Small intestine (tissue), 16 donors: ENCODE results near the gene RSPH1. TPM values are rescaled to one million over a fixed set of nuclear protein-coding genes. Genes with fewer than 3 reads are reported as not detected.

Experiments used
- DNase-seq, 2 donors: peaks; one replicate each; pipeline versions ENCODE4 v3.0.0 to v3.0.0-alpha.2; 2013
- FAIRE-seq: peaks from 2 replicates; lab custom pipeline; 2012; peaks lifted over from hg19 to GRCh38; lab: Jason Lieb, UNC
- H3K27ac ChIP-seq, 3 donors: one replicate each; pipeline ENCODE4 v1.5.1; 2013; ENCODE audit warnings: low read length in 2 of 3, mild to moderate bottlenecking in 2 of 3, control low read depth in 1 of 3, inconsistent platforms in 1 of 3, low read depth in 1 of 3, moderate library complexity in 1 of 3
- H3K27me3 ChIP-seq, 3 donors: one replicate each; pipeline ENCODE4 v1.6.1; 2013; ENCODE audit warnings: low read length in 3 of 3, inconsistent platforms in 1 of 3; ENCODE audit not compliant: control insufficient read depth in 3 of 3, insufficient read depth in 3 of 3
- H3K36me3 ChIP-seq, 3 donors: one replicate each; pipeline ENCODE4 v1.6.1; 2013; ENCODE audit warnings: low read length in 3 of 3, inconsistent platforms in 1 of 3, low read depth in 1 of 3, mild to moderate bottlenecking in 1 of 3, moderate library complexity in 1 of 3; ENCODE audit not compliant: control insufficient read depth in 3 of 3, insufficient read depth in 2 of 3
- H3K4me1 ChIP-seq, 3 donors: one replicate each; pipeline ENCODE4 v1.6.1; 2013; ENCODE audit warnings: low read length in 2 of 3, inconsistent platforms in 1 of 3, low read depth in 1 of 3, mild to moderate bottlenecking in 1 of 3, moderate library complexity in 1 of 3; ENCODE audit not compliant: control insufficient read depth in 3 of 3, insufficient read depth in 2 of 3
- H3K4me3 ChIP-seq, 3 donors: one replicate each; pipeline ENCODE4 v1.5.1; 2013; ENCODE audit warnings: low read length in 3 of 3, control low read depth in 1 of 3, inconsistent platforms in 1 of 3, low read depth in 1 of 3, mild to moderate bottlenecking in 1 of 3, moderate library complexity in 1 of 3
- H3K9me3 ChIP-seq, 2 donors: one replicate each; pipeline ENCODE4 v1.6.1; 2013; ENCODE audit warnings: low read depth in 1 of 2, low read length in 1 of 2; ENCODE audit not compliant: control insufficient read depth in 2 of 2, insufficient read depth in 1 of 2
- WGBS, 3 donors: extraction: QIAGEN DNeasy Blood & Tissue Kit; methylation state at CpG; one replicate each; pipeline ENCODE4 v1.1.7; 2013; 5-methylcytosine and 5-hydroxymethylcytosine counted together
- long read RNA-seq, 10 donors: transcript quantifications; one replicate each; lab custom pipeline, GENCODE V29; 2026
- polyA plus RNA-seq, 4 donors: library from polyadenylated mRNA; stranded (reverse) in 3 of 4; unstranded in 1 of 4; fragments of 200-250 nt in 3 of 4; fragments of 120-200 nt in 1 of 4; gene quantifications; one replicate each; pipeline versions ENCODE4 v1.2.1 to v1.2.3, GENCODE V29; 2013
- donor health status: healthy with polysubstance abuse.
- donor health status: control.
- donor health status: control.
- donor health status: Bipolar disorder and iron deficiency.
- donor health status: healthy.

The RSPH1 gene
- polyA plus RNA-seq: 10 to 100 TPM in 2 of 4 donors, 1 to 10 TPM in 2; 3.8 to 14.1 (median 7.8) TPM
- long read RNA-seq, donor 1, partial matches to known transcripts: 0 of 1 reads
- long read RNA-seq, donor 1, other reads (novel, unspliced or antisense): 0 of 1 reads
- long read RNA-seq, donor 2: 0 reads
- long read RNA-seq, donor 3: 0 reads
- long read RNA-seq, donor 4: 0 reads
- long read RNA-seq, donor 5: 0 reads
- long read RNA-seq, donor 6, partial matches to known transcripts: 0 of 2 reads
- long read RNA-seq, donor 6, other reads (novel, unspliced or antisense): 0 of 2 reads
- long read RNA-seq, donor 7: 0 reads
- long read RNA-seq, donor 8: 0 reads
- long read RNA-seq, donor 9, partial matches to known transcripts: 0 of 1 reads
- long read RNA-seq, donor 9, other reads (novel, unspliced or antisense): 0 of 1 reads
- long read RNA-seq, donor 10, partial matches to known transcripts: 0 of 1 reads
- long read RNA-seq, donor 10, other reads (novel, unspliced or antisense): 0 of 1 reads

- 0 to 1% (median 0%) methylated on average over 57 to 58 of the region's 58 CpGs for WGBS, 3 donors
- FAIRE-seq (no peak), DNase-seq (peak; percentile 100)
- H3K27ac ChIP-seq: peak within 1 kb of the TSS; percentile 80 to 91 (median 88)
- no peaks in the 10 kb centered on the region for H3K36me3 ChIP-seq
- no peaks in the 10 kb centered on the region for H3K27me3 ChIP-seq
- peaks cover 2 to 45% (median 8%) of the 10 kb centered on the region in 3 donors for H3K4me1 ChIP-seq
- peak within 1 kb of the TSS; percentile 33 to 71 (median 64) for H3K4me3 ChIP-seq
- H3K9me3 ChIP-seq: no peaks in the 10 kb centered on the region
Observed at GRCh38 chr21:42496120-42496838, at the start of gene RSPH1. Gene RSPH1 (minus strand): TSS chr21:42496224. CDS start chr21:42496186, 38 bp downstream.

- Histone ChIP-seq H3K4me3 (no peak overlapping the region), H3K36me3 (peaks cover 11 to 87% (median 34%) of the 10 kb centered on the region in 3 donors), H3K27me3 (no peaks in the 10 kb centered on the region), H3K9me3 (no peaks in the 10 kb centered on the region), H3K27ac (no peak overlapping the region), H3K4me1 (peaks cover 0 to 13% (median 0%) of the 10 kb centered on the region in 3 donors)
- FAIRE-seq (no peak), DNase-seq (no peak)
- 69 to 85% (median 84%) methylated on average over 8 of the region's 8 CpGs for WGBS, 3 donors
Observed at GRCh38 chr21:42545745-42546144, 49.7 kb upstream of the RSPH1 start.

DNA sequence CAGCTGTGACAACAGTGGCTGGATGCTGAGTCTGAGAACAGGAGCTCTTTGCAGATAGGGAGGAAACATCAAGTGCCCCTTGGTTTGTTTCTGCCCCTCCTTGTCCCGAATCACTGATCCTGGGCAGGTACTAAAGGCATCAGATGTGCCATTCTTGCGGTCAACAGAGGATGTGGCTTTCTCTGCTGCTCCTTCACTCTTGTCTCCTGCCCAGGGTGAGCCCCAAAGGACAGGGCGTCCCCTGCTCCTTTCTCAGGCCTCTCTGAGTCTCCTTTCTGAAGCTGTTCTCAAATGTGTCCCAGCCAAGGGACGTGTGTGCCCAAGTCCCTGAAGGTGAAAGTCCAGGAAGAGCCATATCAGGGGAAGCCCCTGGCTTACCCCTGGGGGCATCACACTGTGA, 49.3 kb upstream of the RSPH1 start:
- no peak overlapping the region for H3K27ac ChIP-seq
- H3K36me3 ChIP-seq: peaks cover 11 to 91% (median 35%) of the 10 kb centered on the region in 3 donors
- DNase-seq (no peak), FAIRE-seq (no peak)
- no peak overlapping the region for H3K4me3 ChIP-seq
- H3K9me3 ChIP-seq: no peaks in the 10 kb centered on the region
- peaks cover 0 to 13% (median 0%) of the 10 kb centered on the region in 3 donors for H3K4me1 ChIP-seq
- H3K27me3 ChIP-seq: no peaks in the 10 kb centered on the region
- WGBS, 3 donors: 69 to 76% (median 75%) methylated on average over 4 of the region's 4 CpGs

DNA sequence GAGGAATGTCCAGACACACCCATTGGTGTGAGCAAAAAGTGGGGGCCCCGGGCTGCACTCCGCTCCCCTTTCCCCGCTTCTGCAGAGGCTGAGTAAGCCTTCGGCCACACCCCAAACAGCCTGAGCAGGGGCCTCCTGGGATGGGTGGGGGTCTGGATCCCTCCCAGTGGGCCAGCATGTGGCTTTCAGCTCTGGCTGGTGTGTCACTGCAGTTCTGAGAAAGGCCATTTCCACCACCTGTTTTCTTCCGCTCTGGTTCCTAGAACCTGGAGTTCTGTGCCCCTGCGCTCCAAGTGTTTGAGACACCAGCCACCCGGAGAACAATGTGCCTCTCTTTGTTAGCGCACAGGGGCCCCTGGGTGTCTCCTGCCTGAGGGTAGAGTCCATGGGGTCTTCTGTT, 48.5 kb upstream of the RSPH1 start:
- 86 to 90% (median 88%) methylated on average over 8 of the region's 8 CpGs for WGBS, 3 donors
- H3K27me3 ChIP-seq: no peaks in the 10 kb centered on the region
- no peak overlapping the region for H3K4me3 ChIP-seq
- DNase-seq (no peak), FAIRE-seq (no peak)
- peaks cover 11 to 99% (median 38%) of the 10 kb centered on the region in 3 donors for H3K36me3 ChIP-seq
- no peaks in the 10 kb centered on the region for H3K9me3 ChIP-seq
- peaks cover 0 to 13% (median 0%) of the 10 kb centered on the region in 3 donors for H3K4me1 ChIP-seq
- no peak overlapping the region for H3K27ac ChIP-seq

DNA sequence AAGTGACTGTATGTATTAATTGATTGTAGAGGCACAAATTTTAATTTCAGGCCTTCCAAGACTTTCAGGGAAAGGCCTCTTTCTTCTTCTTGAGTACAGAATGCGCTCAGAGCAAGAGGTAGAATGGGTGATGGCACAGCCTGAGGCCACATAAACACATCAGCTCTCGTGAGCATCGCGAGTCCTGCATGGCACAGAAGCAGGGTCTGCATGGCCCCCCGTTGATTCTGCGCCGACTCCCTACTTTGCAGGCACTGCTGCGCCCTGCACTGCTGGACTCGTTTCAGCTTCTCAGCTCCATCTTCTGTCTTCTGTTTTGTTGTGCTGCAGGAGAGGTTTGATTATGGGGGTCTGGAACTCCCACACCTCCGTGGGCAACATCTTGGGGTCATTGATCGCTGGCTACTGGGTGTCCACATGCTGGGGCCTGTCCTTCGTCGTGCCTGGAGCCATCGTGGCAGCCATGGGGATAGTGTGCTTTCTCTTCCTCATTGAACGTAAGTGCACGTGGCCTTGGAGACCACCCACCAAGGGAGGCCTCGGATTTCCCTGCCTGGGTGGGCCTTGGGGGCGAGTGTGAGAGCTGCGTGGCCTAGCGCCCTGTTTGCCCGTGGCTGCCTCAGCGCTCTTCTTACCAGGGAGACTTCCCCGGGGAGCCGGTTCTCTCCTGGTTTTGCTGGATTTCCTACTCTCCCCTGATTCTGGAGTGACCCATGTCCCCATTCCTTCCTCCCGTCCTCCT, 47.3 kb upstream of the RSPH1 start:
- H3K9me3 ChIP-seq: no peaks in the 10 kb centered on the region
- no peak for DNase-seq
- peaks cover 0 to 20% (median 0%) of the 10 kb centered on the region in 3 donors for H3K4me1 ChIP-seq
- peaks cover 7 to 95% (median 29%) of the 10 kb centered on the region in 3 donors for H3K36me3 ChIP-seq
- 91 to 94% (median 92%) methylated on average over 25 of the region's 25 CpGs for WGBS, 3 donors
- no peaks in the 10 kb centered on the region for H3K27me3 ChIP-seq
- no peak for FAIRE-seq
- H3K4me3 ChIP-seq: no peak overlapping the region
- no peak overlapping the region for H3K27ac ChIP-seq

GRCh38 chr21:42542596-42542995, 46.6 kb upstream of the RSPH1 start:
- DNase-seq (no peak), FAIRE-seq (no peak)
- Histone ChIP-seq H3K4me1 (peaks cover 0 to 20% (median 0%) of the 10 kb centered on the region in 3 donors), H3K4me3 (no peak overlapping the region), H3K27me3 (no peaks in the 10 kb centered on the region), H3K9me3 (no peaks in the 10 kb centered on the region), H3K36me3 (peaks cover 6 to 94% (median 26%) of the 10 kb centered on the region in 3 donors), H3K27ac (no peak overlapping the region)
- 85 to 89% (median 86%) methylated on average over 10 of the region's 10 CpGs for WGBS, 3 donors

GRCh38 chr21:42542196-42542595, 46.2 kb upstream of the RSPH1 start:
- H3K36me3 ChIP-seq: peaks cover 6 to 90% (median 24%) of the 10 kb centered on the region in 3 donors
- 89 to 93% (median 92%) methylated on average over 8 of the region's 8 CpGs for WGBS, 3 donors
- no peak overlapping the region for H3K27ac ChIP-seq
- H3K27me3 ChIP-seq: no peaks in the 10 kb centered on the region
- no peak overlapping the region for H3K4me3 ChIP-seq
- H3K9me3 ChIP-seq: no peaks in the 10 kb centered on the region
- DNase-seq: no peak
- peaks cover 0 to 24% (median 0%) of the 10 kb centered on the region in 3 donors for H3K4me1 ChIP-seq
- FAIRE-seq: no peak

GRCh38 chr21:42541618-42542017, 45.6 kb upstream of the RSPH1 start:
- no peaks in the 10 kb centered on the region for H3K9me3 ChIP-seq
- H3K4me1 ChIP-seq: peaks cover 0 to 29% (median 0%) of the 10 kb centered on the region in 3 donors
- no peak for FAIRE-seq
- peaks cover 6 to 90% (median 25%) of the 10 kb centered on the region in 3 donors for H3K36me3 ChIP-seq
- no peak for DNase-seq
- H3K27ac ChIP-seq: no peak overlapping the region
- H3K4me3 ChIP-seq: no peak overlapping the region
- H3K27me3 ChIP-seq: no peaks in the 10 kb centered on the region
